Epidermal melanocyte (primary cell): ENCODE data around the gene CHPT1.

Experiments
- DNase-seq: peaks from one replicate; pipeline ENCODE4 v3.0.0; 2011; ENCODE audit warnings: low spot score; ENCODE audit not compliant: insufficient read length

CHPT1 gene

DNA sequence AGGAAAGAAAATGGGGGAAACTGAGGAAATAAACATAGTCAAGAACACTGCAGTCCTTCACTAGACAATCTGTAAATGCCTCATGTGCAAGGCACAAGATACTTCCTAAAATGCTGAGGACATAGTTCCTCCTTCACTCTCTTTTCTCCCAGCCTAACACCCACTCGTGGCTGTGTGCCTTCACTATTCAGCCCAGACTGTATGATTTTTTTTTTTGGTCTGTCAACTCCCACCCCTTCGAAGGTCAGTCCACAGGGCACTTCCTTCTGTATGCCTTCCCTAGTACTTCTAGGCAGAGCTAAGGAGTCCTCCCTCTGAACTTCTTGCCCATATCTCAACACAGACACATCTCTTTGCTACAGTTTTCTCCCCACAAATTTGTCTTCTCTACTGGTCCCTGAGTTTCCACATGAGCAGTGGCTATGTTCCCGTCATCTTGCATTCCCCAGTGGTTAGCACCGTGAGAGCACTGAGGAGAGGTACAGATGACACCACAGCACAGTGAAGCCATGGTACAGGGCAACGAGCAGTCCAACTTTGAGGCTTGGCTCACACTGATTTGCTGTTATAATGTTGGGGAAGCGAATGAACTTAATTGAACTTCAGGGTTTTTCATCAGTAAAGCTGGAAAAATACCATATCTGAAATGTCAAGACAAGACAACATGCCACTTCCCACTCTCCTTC lies 65.9 kb downstream of the CHPT1 start:
- DNase-seq: no peak

DNA sequence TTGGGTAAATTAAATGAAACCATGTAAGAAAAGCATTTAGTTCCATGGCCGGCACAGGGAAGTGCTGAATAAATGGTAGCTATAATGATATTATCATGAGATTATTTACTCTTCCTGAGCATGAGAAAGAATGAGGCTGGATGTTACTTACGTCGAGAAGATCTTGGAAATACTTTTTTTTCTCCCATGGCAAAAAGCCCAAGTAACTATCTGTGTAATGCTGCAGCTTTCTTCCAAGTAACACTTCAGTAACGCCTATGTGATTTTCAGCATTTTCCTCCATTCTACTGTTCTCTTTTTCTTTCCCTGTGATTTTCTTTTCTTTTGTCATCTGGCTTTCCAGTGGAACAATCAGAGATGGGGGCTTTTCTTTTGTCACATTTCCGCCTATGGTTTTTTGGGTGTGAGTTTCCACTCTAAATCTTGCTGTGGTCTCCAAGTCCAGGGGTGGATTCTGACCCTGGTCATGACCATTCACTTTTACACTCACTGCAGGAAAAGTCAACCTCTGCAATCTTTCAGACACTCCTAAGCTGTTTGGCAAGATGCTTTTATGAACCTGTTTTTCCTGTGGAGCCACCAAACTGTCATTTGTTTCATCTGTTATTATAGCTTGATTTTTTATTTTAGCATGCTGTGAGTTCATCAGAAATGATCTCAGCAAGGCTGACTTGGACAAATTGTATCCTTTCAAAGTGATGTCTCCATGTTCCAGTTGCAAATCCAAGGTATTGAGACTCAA lies 66.8 kb downstream of the CHPT1 start:
- no peak for DNase-seq

DNA sequence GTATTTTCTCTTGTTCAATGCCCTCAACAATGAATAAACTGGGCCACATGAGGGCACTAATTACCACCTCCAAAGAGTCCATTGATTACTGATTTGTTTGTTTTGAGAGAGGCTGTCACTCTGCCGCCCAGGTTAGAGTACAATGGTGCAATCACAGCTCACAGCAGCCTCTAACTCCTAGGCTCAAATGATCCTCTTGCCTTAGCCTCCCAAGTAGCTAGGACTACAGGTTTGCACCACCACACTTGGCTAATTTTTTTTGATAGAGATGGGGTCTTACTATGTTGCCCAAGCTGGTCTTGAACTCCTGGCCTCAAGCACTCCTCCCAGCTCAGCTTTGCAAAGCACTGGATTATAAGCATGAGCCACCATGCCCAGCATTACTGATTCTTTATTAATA lies 70.1 kb downstream of the CHPT1 start:
- DNase-seq: no peak

DNA sequence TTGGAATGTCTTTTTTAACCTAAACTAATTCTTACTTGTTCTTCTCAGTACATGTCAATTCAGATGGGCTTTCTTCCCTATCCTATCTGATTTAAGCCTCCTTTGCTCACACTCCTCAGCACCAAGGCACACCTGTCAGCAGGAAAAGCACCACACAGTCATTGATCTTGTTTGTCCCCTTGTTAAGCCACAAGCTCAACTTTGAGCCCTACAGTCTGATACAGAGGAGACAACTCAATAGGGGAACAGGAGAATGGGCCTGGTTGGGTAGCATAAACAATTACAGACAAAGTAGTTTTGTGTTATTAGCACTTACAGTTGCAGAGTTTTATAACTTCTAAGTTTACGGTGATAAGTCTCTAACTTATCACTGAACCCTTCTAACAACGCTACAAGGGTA lies 71.3 kb downstream of the CHPT1 start:
- DNase-seq: no peak

DNA sequence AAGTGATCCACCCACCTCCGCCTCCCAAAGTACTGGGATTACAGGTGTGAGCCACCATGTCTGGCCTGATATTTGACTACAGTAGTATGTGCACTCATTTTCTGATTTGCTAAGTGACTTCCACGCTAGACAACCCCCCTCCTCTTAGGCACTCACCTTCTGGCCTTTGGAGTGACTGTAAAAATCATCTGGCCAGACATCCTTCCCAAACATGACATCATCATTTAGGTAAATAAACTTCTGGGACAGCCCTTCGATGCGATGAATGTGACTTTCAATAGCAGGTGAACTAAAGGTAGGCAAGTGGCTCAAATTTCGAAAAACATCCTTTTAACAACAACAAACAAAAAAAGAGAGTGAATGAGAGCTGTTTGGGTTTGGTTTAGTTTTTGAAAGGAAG lies 72.4 kb downstream of the CHPT1 start:
- DNase-seq: no peak

DNA sequence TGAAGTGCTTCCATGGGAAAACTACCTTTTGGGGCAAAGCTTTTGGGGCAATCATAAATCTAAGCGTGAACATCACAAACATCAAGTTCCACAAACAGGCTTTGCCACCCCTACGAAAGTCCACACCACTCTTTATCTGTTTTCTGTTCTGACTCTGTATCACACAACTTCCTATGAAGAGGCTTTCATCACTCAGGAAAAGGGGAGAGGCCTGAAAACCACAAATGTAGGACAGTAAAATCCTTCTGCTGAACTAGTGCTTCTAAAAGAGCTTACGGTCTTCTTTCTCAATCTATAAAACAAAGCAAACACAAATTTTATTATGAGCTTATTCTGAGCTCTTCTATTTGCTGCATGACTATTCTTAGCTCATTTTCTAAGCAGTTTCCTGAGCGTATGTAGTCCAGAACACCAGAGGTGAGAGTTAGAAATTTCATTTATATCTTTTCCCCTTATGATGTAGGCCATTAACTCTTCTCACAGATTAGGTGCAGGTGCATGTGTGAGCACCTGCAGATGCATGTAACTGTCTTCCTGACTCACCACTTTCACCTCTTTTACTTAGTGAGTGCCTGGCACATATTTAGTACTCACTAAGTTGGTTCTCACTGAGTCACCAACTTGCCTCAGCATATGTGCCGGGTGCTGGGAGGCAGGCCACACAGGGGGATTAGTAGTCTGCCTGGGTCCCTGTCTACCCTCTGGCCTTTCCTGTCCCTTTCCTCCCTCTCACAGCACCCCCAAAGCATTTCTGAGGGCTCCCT lies 74.8 kb downstream of the CHPT1 start:
- DNase-seq: no peak

DNA sequence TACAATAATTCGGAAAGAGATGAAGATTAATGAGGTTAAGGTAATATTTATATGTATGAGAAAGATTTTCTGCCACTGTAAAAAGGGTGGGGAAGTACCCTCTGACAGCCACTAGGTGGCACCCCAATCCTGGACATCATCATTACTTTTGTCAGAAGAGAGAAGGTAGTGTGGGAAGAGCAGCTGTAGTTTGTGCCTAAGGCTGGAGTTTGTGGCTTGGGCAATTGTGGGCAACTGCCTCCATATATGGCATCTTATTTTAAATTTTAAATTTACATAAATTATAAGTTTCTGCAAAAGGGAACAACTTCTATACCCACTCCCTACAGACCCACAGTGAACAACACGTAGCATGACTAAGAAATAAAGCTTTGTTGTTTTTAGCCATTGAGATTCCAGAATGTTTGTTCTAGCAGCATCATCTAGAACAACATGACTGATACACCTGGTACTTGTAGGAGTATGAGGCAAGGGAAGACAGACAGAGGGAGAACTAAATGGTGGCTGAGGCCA lies 76.3 kb downstream of the CHPT1 start:
- peak; percentile 71 for DNase-seq

DNA sequence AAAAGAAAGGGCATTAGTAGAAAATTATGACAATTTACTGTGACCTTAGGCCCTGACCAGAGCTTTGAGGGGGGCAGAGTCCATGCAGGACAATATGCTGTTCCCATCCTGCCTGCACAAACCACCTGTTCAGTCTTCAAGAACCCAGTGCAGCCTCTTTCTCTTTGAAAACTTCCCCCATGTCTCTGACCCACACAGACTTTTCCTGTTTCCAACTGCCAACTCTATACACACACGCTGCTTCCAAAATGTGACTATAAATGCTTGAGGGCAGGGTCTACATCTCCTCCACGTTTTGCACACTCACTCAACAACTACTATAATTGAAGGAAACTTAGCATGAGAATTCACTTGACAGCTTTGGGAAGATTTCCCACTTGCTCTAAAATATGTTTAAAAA lies 78.4 kb downstream of the CHPT1 start:
- DNase-seq: no peak

DNA sequence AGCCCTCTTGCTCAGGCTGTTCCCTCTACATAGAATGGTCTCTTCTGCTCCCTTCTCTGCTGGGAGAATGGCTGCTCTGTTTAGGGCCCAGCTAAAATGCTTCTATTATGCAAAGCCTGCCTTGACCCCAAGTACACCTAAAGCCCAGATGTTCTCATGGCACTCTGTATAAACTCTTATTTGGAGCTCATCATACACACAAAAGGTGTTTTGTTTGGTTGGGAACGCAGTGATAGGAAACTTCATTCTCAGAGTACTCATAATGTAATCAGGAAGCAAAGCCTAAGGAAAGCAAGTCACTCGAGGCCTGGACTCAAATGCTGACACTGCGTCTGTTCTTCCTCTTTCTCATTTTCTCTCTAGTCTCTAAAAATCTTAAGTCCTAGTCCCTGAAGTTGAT lies 80.0 kb downstream of the CHPT1 start:
- DNase-seq: peak; percentile 44

DNA sequence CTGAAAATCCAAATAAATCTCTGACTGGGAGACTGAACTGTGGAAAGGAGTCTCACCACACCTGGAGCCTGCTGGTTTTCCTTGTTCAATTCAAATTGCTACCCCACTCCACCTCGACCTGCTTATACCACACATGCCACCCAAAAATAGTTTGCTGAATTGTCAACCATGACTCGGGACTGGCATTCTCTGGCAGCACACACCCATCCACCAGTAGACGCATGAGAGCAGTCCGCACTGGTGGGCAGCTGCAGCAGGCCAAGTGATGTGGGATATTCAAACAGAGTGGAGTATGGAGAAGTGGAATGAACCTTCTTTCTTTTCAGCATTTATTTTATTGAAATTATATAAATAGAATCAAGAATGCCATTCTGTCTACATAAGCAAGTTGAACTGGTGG lies 80.5 kb downstream of the CHPT1 start:
- no peak for DNase-seq
